Endodermal cell (in vitro differentiated cells): ENCODE measurements around the gene DAB1. TPM values are rescaled to one million over a fixed set of nuclear protein-coding genes. Genes with fewer than 3 reads are reported as not detected.

Experiments used
- DNase-seq: peaks from one replicate; pipeline ENCODE4 v3.0.0-alpha.2; 2017
- H3K27ac ChIP-seq: 2 replicates; pipeline ENCODE4 v1.5.1; 2013; ENCODE audit warnings: mild to moderate bottlenecking, low read depth, low read length, moderate library complexity
- H3K27me3 ChIP-seq: 2 replicates; pipeline ENCODE4 v1.6.1; 2013; ENCODE audit warnings: mild to moderate bottlenecking, low read length, moderate library complexity; ENCODE audit not compliant: insufficient read depth, control insufficient read depth, poor library complexity, severe bottlenecking
- H3K36me3 ChIP-seq: 2 replicates; pipeline ENCODE4 v1.7.0; 2013; ENCODE audit warnings: mild to moderate bottlenecking, low read length, moderate library complexity; ENCODE audit not compliant: control insufficient read depth, insufficient read depth
- H3K4me1 ChIP-seq: one replicate; pipeline ENCODE4 v1.7.0; 2013; ENCODE audit warnings: low read length; ENCODE audit not compliant: control insufficient read depth, insufficient read depth
- H3K4me3 ChIP-seq: 2 replicates; pipeline ENCODE4 v1.5.1; 2013; ENCODE audit warnings: mild to moderate bottlenecking, low read length, moderate library complexity
- H3K9ac ChIP-seq: 2 replicates; pipeline ENCODE4 v1.6.1; 2013; ENCODE audit warnings: mild to moderate bottlenecking, low read length, moderate library complexity; ENCODE audit not compliant: poor library complexity, severe bottlenecking; ENCODE audit errors: extremely low read depth
- H3K9me3 ChIP-seq: 2 replicates; pipeline ENCODE4 v1.6.1; 2013; ENCODE audit warnings: mild to moderate bottlenecking, low read length, moderate library complexity; ENCODE audit not compliant: control insufficient read depth
- H3K27ac Mint-ChIP-seq: 2 replicates; pipeline ENCODE4 v1.8.0; 2020; ENCODE audit warnings: mixed read lengths
- H3K27me3 Mint-ChIP-seq: 2 replicates; pipeline ENCODE4 v1.8.0; 2021; ENCODE audit warnings: mild to moderate bottlenecking, mixed read lengths; ENCODE audit not compliant: insufficient read depth
- H3K36me3 Mint-ChIP-seq: 2 replicates; pipeline ENCODE4 v1.8.0; 2020; ENCODE audit warnings: low read depth, mixed read lengths
- H3K4me1 Mint-ChIP-seq: 2 replicates; pipeline ENCODE4 v1.8.0; 2020; ENCODE audit warnings: mixed read lengths
- H3K4me3 Mint-ChIP-seq: 2 replicates; pipeline ENCODE4 v1.8.0; 2020; ENCODE audit warnings: mild to moderate bottlenecking, moderate library complexity, mixed read lengths
- H3K9me3 Mint-ChIP-seq: 2 replicates; pipeline ENCODE4 v1.8.0; 2020; ENCODE audit warnings: mild to moderate bottlenecking, mixed read lengths
- CTCF ChIP-seq: fragments of 200-600 bp; sonication (generic); conservative IDR thresholded peaks from 2 replicates; pipeline ENCODE4 v1.5.0; 2021; ENCODE audit warnings: antibody characterized with exemption, mild to moderate bottlenecking
- WGBS, 2 experiments: methylation state at CpG; one replicate each; pipeline versions ENCODE4 v1.1.5 to v1.1.7; 2013; ENCODE audit warnings: missing lambda C conversion rate in 2 of 2, mixed read lengths in 1 of 2; ENCODE audit not compliant: insufficient coverage in 1 of 2, insufficient read length in 1 of 2; 5-methylcytosine and 5-hydroxymethylcytosine counted together
- total RNA-seq, 2 donors: library from RNA; stranded (reverse); fragmentation: NEBNext Ultra II Directional in 1 of 2; extraction: Animal tissue kit (Norgen Biotek cat#: 25700) in 1 of 2; gene quantifications; 2 replicates in 1 of 2; 3 replicates in 1 of 2; pipeline ENCODE4 v1.2.1, GENCODE V29; 2021

Gene DAB1
- total RNA-seq, 2 donors from 2014 or later, result 32.0 to 36.2 TPM

- 96 to 97% methylated on average over 3 to 4 of the region's 4 CpGs for WGBS, 2 experiments
- DNase-seq, result no peak
- no peaks in the 10 kb centered on the region for H3K36me3 ChIP-seq
- H3K27ac ChIP-seq, result no peak overlapping the region
- H3K4me1 ChIP-seq, result peaks cover 10% of the 10 kb centered on the region
- H3K36me3 Mint-ChIP-seq, result no peaks in the 10 kb centered on the region
- H3K27me3 Mint-ChIP-seq, result no peaks in the 10 kb centered on the region
- no peaks in the 10 kb centered on the region for H3K9me3 ChIP-seq
- H3K27me3 ChIP-seq, result no peaks in the 10 kb centered on the region
- H3K4me1 Mint-ChIP-seq, result peaks cover 54% of the 10 kb centered on the region
- no peak overlapping the region for H3K4me3 Mint-ChIP-seq
- no peak overlapping the region for H3K27ac Mint-ChIP-seq
- no peak overlapping the region for H3K9ac ChIP-seq
- no peak for TF ChIP-seq CTCF
- peaks cover 2% of the 10 kb centered on the region for H3K9me3 Mint-ChIP-seq
- H3K4me3 ChIP-seq, result no peak overlapping the region
Observed at GRCh38 chr1:57327946-57328345, 95.9 kb downstream of the DAB1 start.

GRCh38 chr1:57327336-57327735 lies 96.5 kb downstream of the DAB1 start:
- no peaks in the 10 kb centered on the region for H3K36me3 Mint-ChIP-seq

GRCh38 chr1:57325536-57325935 lies 98.3 kb downstream of the DAB1 start:
- Mint-ChIP-seq H3K4me3 (no peak overlapping the region), H3K27me3 (no peaks in the 10 kb centered on the region), H3K36me3 (no peaks in the 10 kb centered on the region), H3K27ac (no peak overlapping the region), H3K9me3 (no peaks in the 10 kb centered on the region), H3K4me1 (peaks cover 52% of the 10 kb centered on the region)
- TF ChIP-seq CTCF, result no peak
- no peak for DNase-seq
- Histone ChIP-seq H3K4me1 (peaks cover 10% of the 10 kb centered on the region), H3K27me3 (no peaks in the 10 kb centered on the region), H3K4me3 (no peak overlapping the region), H3K27ac (no peak overlapping the region), H3K9me3 (no peaks in the 10 kb centered on the region), H3K9ac (no peak overlapping the region), H3K36me3 (no peaks in the 10 kb centered on the region)
- 89 to 100% methylated on average over 1 of the region's 1 CpG for WGBS, 2 experiments

More at GRCh38 chr1:57327336-57327735, 96.5 kb downstream of the DAB1 start:
- Mint-ChIP-seq H3K9me3 (no peaks in the 10 kb centered on the region), H3K27ac (no peak overlapping the region), H3K4me1 (peaks cover 52% of the 10 kb centered on the region), H3K27me3 (no peaks in the 10 kb centered on the region), H3K4me3 (no peak overlapping the region)
- no peak for DNase-seq
- Histone ChIP-seq H3K27me3 (no peaks in the 10 kb centered on the region), H3K9me3 (no peaks in the 10 kb centered on the region), H3K4me3 (no peak overlapping the region), H3K36me3 (no peaks in the 10 kb centered on the region), H3K9ac (no peak overlapping the region), H3K4me1 (peaks cover 10% of the 10 kb centered on the region), H3K27ac (no peak overlapping the region)
- TF ChIP-seq CTCF, result no peak
- WGBS, 2 experiments, result 97 to 100% methylated on average over 1 to 5 of the region's 5 CpGs
